ENCODE results near the gene HEXIM2. TPM values are rescaled to one million over a fixed set of nuclear protein-coding genes. Genes with fewer than 3 reads are reported as not detected.

HEXIM2 gene
- total and polyA plus RNA-seq, 12 donors, result 3.0 to 10.3 (median 6.3) TPM

GRCh38 chr17:45132572-45133463 lies 28.9 kb upstream of the HEXIM2 start:
- peaks cover 33 to 67% (median 60%) of the 10 kb centered on the region in 9 donors for H3K4me1 ChIP-seq
- WGBS, 2 donors, result 1% methylated on average over 57 to 65 of the region's 71 CpGs
- peak; percentile 81 to 86 for DNase-seq
- intact Hi-C loops (cut with DNase I), result loop anchor here in 5 of 10 donors (1.0 to 10.0 kb wide), 10 partner anchors 36 to 358 kb away; partner anchors contain the start of gene NMT1 (in 1 of the 5)
- no peaks in the 10 kb centered on the region for H3K9me3 ChIP-seq
- peak overlapping the region; percentile 90 to 99 (median 98) for H3K27ac ChIP-seq
- peaks cover 0 to 4% (median 0%) of the 10 kb centered on the region in 9 donors for H3K36me3 ChIP-seq
- TF ChIP-seq, protein P1, sequence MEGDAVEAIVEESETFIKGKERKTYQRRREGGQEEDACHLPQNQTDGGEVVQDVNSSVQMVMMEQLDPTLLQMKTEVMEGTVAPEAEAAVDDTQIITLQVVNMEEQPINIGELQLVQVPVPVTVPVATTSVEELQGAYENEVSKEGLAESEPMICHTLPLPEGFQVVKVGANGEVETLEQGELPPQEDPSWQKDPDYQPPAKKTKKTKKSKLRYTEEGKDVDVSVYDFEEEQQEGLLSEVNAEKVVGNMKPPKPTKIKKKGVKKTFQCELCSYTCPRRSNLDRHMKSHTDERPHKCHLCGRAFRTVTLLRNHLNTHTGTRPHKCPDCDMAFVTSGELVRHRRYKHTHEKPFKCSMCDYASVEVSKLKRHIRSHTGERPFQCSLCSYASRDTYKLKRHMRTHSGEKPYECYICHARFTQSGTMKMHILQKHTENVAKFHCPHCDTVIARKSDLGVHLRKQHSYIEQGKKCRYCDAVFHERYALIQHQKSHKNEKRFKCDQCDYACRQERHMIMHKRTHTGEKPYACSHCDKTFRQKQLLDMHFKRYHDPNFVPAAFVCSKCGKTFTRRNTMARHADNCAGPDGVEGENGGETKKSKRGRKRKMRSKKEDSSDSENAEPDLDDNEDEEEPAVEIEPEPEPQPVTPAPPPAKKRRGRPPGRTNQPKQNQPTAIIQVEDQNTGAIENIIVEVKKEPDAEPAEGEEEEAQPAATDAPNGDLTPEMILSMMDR (IDR thresholded peaks at IDR 0.05), result peak; percentile 71 to 86 (median 78)
- peak; percentile 64 to 80 (median 78) for ATAC-seq
- H3K27me3 ChIP-seq, result no peaks in the 10 kb centered on the region
- H3K4me3 ChIP-seq, result peak overlapping the region; percentile 75 to 100 (median 93)

DNA sequence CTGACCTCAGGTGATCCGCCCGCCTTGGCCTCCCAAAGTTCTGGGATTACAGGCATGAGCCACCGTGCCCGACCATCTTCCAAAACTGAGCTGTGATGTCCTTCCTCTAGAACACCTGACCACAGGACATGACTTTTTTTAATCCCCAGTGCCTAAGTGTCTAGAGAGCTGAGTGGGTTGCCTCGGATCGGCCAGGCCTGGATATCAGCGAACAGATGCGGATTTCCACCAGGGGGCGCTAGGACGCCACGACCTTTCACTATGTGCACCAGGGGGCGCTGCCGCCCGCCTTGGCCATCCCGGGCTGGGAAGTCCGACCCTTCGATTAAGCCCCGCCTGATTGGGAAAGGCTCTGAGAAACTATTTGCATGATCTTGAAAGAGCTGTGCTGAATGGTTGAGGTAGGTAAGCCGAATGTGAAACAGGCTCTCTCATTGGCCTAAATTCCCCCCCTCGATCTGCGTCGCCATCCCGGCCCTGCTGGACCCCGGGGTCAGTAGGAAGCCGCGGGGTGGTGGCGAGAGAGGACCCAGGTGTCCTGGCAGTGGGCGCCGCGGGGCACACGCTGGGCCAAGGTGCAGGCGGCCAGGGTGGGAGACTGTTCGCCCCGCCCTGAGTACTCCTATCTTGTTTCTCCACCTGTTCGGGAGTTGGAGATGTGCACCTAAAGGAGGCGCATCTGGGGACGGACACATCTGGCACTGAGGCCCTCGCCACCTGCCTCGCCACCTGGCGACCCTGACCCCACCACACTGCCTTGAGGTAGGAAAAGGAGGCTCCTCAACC lies 26.3 kb upstream of the HEXIM2 start, which contains the start of gene ACBD4:
ACBD4 (plus strand) TSS at position 496 of the 786 bp plus-strand sequence. CDS start 458 bp downstream, outside the sequence.
- H3K36me3 ChIP-seq, result peaks cover 0 to 28% (median 0%) of the 10 kb centered on the region in 9 donors
- WGBS, 2 donors, result 7% methylated on average over 40 of the region's 40 CpGs
- peak within 1 kb of the TSS; percentile 61 to 78 (median 70) for H3K4me3 ChIP-seq
- H3K27me3 ChIP-seq, result no peaks in the 10 kb centered on the region
- peaks cover 13 to 41% (median 35%) of the 10 kb centered on the region in 9 donors for H3K4me1 ChIP-seq
- TF ChIP-seq, protein P1 (IDR thresholded peaks at IDR 0.05), result peak; percentile 100
- intact Hi-C loops (cut with DNase I), result loop anchor here in 9 of 10 donors (1.0 to 10.0 kb wide), 6 partner anchors 61 to 249 kb away; no protein-coding TSS in a partner anchor
- peak; percentile 94 to 97 for DNase-seq
- H3K27ac ChIP-seq, result peak within 1 kb of the TSS in 9 of 10 donors; percentile 65 to 86 (median 79)
- ATAC-seq, result peak; percentile 73 to 90 (median 86)
- H3K9me3 ChIP-seq, result no peaks in the 10 kb centered on the region

GRCh38 chr17:45135978-45136791 lies 25.5 kb upstream of the HEXIM2 start:
- ATAC-seq, result no peak
- Histone ChIP-seq H3K36me3 (peaks cover 0 to 28% (median 0%) of the 10 kb centered on the region in 9 donors), H3K4me1 (peaks cover 13 to 33% (median 27%) of the 10 kb centered on the region in 9 donors), H3K27me3 (no peaks in the 10 kb centered on the region), H3K4me3 (peak overlapping the region; percentile 61 to 78 (median 70)), H3K27ac (peak overlapping the region in 9 of 10 donors; percentile 65 to 86 (median 79)), H3K9me3 (no peaks in the 10 kb centered on the region)
- 57 to 66% methylated on average over 21 of the region's 21 CpGs for WGBS, 2 donors
- DNase-seq, result no peak
- TF ChIP-seq, protein P1 (IDR thresholded peaks at IDR 0.05), result no peak
- intact Hi-C loops (cut with DNase I), result loop anchor here in 9 of 10 donors (1.0 to 10.0 kb wide), 6 partner anchors 61 to 249 kb away; no protein-coding TSS in a partner anchor
